Brain microvascular endothelial cell (primary cell): ENCODE results near the gene SKIC3.
A peak's percentile ranks its signal among the peaks of the same experiment; 100 is the strongest.

Experiments used
- DNase-seq: peaks from one replicate; pipeline ENCODE4 v3.0.0-alpha.2; 2020
- H3K27ac ChIP-seq: fragments of 250-450 bp; sonication (Bioruptor Pico); 2 replicates; pipeline ENCODE4 v1.5.1; 2020; ENCODE audit warnings: mild to moderate bottlenecking, moderate library complexity
- H3K27me3 ChIP-seq: fragments of 250-450 bp; sonication (Bioruptor Pico); replicated peaks from 2 replicates; pipeline ENCODE4 v1.5.1; 2020; ENCODE audit warnings: mild to moderate bottlenecking
- H3K36me3 ChIP-seq: fragments of 250-450 bp; sonication (Bioruptor Pico); replicated peaks from 2 replicates; pipeline ENCODE4 v1.5.1; 2020; ENCODE audit warnings: mild to moderate bottlenecking
- H3K4me3 ChIP-seq: 2 replicates; pipeline ENCODE4 v1.5.1; 2011; ENCODE audit warnings: low read depth, mild to moderate bottlenecking, control low read depth, low read length, moderate library complexity
- in situ Hi-C: cut with HindIII; loops from 2 replicates; pipeline ENCODE4 v1.10.0; 2017; ENCODE audit warnings: low sequenced_read_pairs, low pct_ligation_motif_present
- TF ChIP-seq, protein P1 (sequence below): IDR thresholded peaks from 2 replicates; pipeline ENCODE4 v1.5.1; 2011; ENCODE audit warnings: low read depth, mild to moderate bottlenecking, moderate library complexity, low read length, control low read depth, inconsistent platforms; ENCODE audit errors: missing control alignments

Gene SKIC3

DNA sequence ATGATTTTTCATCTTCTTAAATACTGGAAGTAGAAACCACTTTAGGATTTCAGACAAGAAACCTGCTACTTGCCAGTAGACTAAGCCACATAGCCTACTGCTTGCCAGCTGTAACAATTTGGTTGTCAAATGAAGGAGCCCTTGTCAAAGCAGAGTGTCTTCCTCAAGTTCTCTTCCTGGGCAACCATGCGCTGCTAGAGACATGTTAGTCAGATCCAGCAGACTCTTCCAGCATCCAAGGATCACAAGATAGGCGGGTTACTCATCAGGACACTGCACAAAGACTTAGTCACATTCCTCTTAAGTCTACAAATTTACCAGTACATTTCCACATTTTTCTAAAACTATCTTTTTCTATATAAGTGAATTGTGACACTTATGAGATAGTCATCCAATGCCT, 24.4 kb downstream of the SKIC3 start:
- H3K27ac ChIP-seq, result peak overlapping the region; percentile 70
- DNase-seq, result peak; percentile 94
- TF ChIP-seq, protein P1, sequence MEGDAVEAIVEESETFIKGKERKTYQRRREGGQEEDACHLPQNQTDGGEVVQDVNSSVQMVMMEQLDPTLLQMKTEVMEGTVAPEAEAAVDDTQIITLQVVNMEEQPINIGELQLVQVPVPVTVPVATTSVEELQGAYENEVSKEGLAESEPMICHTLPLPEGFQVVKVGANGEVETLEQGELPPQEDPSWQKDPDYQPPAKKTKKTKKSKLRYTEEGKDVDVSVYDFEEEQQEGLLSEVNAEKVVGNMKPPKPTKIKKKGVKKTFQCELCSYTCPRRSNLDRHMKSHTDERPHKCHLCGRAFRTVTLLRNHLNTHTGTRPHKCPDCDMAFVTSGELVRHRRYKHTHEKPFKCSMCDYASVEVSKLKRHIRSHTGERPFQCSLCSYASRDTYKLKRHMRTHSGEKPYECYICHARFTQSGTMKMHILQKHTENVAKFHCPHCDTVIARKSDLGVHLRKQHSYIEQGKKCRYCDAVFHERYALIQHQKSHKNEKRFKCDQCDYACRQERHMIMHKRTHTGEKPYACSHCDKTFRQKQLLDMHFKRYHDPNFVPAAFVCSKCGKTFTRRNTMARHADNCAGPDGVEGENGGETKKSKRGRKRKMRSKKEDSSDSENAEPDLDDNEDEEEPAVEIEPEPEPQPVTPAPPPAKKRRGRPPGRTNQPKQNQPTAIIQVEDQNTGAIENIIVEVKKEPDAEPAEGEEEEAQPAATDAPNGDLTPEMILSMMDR, result no peak
- H3K4me3 ChIP-seq, result no peak overlapping the region
- in situ Hi-C loops, result no loop called here
- H3K36me3 ChIP-seq, result peaks cover 34% of the 10 kb centered on the region
- H3K27me3 ChIP-seq, result no peaks in the 10 kb centered on the region

DNA sequence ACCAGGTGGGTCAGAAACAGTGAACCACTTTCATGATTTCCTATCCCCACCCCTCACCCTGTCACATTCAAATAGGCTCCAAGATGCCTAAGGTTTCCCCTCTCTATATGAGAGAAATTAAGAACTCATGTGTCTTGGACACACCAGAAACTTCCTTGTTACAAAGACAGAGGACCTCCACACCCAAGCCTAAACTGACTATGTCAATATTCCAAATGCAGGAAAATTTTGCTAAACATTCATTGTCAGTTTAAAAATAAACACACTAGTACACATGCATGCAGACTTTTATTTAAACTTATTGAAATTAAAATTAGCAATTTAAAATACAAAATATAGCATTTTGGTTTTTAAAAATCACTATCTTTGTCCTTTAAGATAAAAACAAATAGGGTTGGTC, 26.2 kb downstream of the SKIC3 start:
- no peak for DNase-seq
- Histone ChIP-seq H3K27me3 (no peaks in the 10 kb centered on the region), H3K4me3 (no peak overlapping the region), H3K36me3 (peaks cover 43% of the 10 kb centered on the region), H3K27ac (no peak overlapping the region)
- in situ Hi-C loops, result no loop called here
- TF ChIP-seq, protein P1, result no peak

DNA sequence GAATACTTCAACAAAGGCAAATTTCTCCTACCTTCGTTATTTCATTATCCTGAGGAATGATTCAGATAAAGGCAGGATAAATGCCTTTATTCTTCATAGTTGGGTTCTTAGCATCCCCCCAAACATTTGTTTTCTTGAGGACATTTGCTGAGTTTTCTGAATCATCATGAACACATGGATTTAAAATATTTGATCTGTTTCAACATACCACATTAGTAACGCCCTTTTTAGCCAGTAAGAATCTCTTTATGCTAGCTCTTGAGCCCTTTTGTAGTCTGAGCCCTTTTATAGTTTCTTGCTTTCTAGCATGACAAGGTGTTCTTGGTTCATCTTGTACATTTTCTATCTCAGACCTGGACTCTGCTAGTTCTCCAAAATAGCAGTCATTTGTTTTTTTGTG, 27.9 kb downstream of the SKIC3 start:
- TF ChIP-seq, protein P1, result no peak
- DNase-seq, result no peak
- Histone ChIP-seq H3K4me3 (no peak overlapping the region), H3K36me3 (peaks cover 54% of the 10 kb centered on the region), H3K27me3 (no peaks in the 10 kb centered on the region), H3K27ac (no peak overlapping the region)
- in situ Hi-C loops, result no loop called here

DNA sequence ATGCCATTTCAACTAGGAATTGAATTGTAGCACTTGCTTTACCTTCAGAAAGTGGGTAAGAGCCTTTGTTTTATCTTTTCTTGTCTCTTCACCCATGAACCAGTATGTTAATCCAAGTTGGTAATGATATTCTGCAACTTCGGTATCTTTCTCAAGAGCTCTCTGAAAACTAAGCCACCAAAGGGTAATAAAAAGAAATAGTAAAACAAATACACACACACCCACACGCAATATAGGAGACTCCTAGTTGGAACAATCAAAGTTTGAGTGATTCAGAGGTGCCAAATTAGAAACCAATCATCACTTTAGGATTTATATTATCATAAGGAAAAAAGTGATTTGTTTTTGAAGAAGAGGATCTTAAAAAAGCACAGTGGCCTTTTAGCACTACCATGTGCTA, 30.4 kb downstream of the SKIC3 start:
- in situ Hi-C loops, result no loop called here
- no peak for DNase-seq
- H3K4me3 ChIP-seq, result no peak overlapping the region
- H3K27ac ChIP-seq, result no peak overlapping the region
- TF ChIP-seq, protein P1, result no peak
- peaks cover 57% of the 10 kb centered on the region for H3K36me3 ChIP-seq
- H3K27me3 ChIP-seq, result no peaks in the 10 kb centered on the region

DNA sequence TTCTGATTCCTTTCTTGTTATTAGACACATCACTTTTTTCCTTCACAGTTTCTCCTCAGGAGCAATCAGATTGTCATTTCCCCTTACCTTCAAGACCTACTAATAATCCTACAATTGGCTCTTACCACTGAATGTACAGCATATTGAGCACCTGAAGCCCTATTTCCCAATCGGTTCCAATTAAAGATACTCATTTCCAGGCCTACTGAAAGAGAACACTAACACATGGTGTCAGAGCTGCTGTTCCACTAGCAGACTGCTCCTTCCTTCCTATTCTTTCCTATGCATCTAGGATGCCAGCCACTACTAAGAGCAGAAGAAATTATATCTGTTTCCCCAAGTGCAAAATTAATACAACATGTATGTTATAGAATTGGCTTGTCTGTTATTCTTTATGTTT, 34.6 kb downstream of the SKIC3 start:
- DNase-seq, result no peak
- no peak overlapping the region for H3K4me3 ChIP-seq
- in situ Hi-C loops, result no loop called here
- no peak overlapping the region for H3K27ac ChIP-seq
- TF ChIP-seq, protein P1, result no peak
- H3K27me3 ChIP-seq, result no peaks in the 10 kb centered on the region
- H3K36me3 ChIP-seq, result peaks cover 50% of the 10 kb centered on the region

DNA sequence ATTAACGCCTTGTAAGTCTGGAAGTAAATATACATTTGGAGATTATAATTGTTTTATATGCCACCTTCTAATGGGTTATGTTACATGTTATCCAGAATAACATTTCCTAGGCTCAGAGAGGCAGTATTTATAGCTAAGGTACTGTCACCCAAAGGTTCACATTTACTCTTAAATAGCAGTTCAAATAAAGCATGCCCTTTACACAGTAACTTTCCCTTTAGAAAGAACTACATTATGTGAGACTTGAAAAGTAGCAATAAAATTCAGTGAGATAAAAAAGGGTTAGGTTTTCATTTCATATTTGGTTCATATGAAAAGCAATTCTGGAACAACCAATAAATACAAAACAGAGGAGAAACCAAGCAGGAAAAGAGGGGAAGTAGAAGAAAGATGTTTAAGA, 35.1 kb downstream of the SKIC3 start:
- no peak for DNase-seq
- H3K27ac ChIP-seq, result no peak overlapping the region
- H3K4me3 ChIP-seq, result no peak overlapping the region
- TF ChIP-seq, protein P1, result no peak
- in situ Hi-C loops, result no loop called here
- H3K27me3 ChIP-seq, result no peaks in the 10 kb centered on the region
- peaks cover 50% of the 10 kb centered on the region for H3K36me3 ChIP-seq
